CD4-positive, alpha-beta T cell treated with Interferon alpha-2 for 1 hour (primary cell): ENCODE results near the gene RBM38.

ENCODE experiments used
- DNase-seq, 2 donors: peaks; one replicate each; pipeline ENCODE4 v3.0.0-alpha.2; 2020 to 2022

The RBM38 gene

DNA sequence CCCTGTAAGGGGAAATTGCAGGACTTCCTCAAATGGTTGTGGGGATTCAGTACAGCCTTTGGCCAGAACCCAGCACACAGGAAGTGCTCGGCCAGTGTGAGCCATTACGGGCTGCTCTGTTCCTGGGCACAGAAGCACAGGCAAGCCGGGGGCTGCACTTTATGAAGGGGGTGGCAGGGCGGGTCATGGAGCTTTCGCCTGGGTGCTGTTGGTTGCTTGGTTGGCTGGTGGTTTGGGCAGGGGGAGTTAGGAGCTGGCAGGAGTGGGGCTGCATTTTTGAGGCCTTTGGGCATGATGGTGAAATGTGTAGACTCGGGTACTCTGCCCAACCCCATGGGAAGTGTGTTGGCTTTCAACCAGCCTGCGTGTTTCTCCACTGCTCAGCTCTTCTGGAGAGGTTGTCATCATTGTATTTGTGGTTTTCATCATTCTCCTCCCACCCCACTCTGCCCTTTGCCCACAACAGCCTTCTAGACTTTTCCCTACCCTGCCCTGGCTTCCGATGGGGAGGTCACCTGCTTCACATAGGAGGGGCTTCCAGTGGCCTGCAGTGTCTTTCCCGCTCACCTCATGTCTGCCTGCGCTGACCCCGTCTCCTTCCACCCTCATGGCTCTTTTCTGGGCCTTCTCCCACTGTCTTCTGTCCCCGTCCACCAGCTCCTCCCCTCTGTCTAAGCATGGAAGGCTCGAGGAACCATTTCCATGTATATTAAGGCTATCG lies 16.1 kb upstream of the RBM38 start:
- DNase-seq, result peak in 1 of 2 donors; percentile 56

- DNase-seq, result no peak
Observed at GRCh38 chr20:57375652-57376230, 15.5 kb upstream of the RBM38 start.

DNA sequence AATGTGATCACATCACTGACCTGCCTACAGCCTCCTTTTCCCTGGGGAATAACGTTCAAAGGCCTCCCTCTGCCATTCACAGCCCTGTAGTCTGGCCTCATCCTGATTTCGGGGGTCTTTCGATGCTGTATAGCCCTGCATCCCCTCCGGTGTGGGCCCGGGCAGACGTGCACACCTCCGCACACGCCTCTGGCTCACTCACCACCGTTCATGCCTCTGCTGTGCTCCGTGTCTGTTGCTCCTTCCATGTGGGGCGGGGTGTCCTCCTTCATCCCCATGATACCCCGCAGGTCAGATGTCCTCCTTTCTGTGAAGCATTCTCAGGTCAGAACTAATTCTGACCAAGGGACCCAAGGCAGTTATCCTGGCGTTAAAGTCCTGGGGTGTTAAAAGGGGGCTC lies 13.8 kb upstream of the RBM38 start:
- DNase-seq, result no peak

GRCh38 chr20:57378107-57378506 lies 13.1 kb upstream of the RBM38 start:
- DNase-seq, result no peak

- DNase-seq, result no peak
Observed at GRCh38 chr20:57378646-57379262, 12.4 kb upstream of the RBM38 start.

GRCh38 chr20:57379263-57379647 lies 11.9 kb upstream of the RBM38 start:
- no peak for DNase-seq

GRCh38 chr20:57380081-57380750 lies 11.0 kb upstream of the RBM38 start:
- DNase-seq, result no peak

- DNase-seq, result peak; percentile 81 to 87
Observed at GRCh38 chr20:57381596-57382503, 9.3 kb upstream of the RBM38 start.

DNA sequence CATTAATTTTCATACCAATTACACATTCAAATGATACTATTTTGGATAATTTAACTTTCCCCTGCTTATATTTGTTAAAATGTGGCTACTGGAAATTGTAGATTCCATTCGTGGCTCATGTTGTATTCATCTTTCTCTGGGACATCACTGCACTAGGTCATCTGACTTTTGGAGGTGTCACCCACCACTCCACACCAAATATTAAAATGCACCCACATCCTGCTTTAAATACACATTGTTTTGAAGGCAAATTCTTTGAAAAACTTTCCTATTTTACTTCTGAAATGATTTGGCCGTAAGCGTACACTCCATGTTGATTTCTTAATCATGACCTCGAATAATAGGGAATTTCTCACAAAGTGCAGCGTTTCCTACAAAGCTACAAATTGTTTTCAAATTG lies 8.7 kb upstream of the RBM38 start:
- no peak for DNase-seq

DNA sequence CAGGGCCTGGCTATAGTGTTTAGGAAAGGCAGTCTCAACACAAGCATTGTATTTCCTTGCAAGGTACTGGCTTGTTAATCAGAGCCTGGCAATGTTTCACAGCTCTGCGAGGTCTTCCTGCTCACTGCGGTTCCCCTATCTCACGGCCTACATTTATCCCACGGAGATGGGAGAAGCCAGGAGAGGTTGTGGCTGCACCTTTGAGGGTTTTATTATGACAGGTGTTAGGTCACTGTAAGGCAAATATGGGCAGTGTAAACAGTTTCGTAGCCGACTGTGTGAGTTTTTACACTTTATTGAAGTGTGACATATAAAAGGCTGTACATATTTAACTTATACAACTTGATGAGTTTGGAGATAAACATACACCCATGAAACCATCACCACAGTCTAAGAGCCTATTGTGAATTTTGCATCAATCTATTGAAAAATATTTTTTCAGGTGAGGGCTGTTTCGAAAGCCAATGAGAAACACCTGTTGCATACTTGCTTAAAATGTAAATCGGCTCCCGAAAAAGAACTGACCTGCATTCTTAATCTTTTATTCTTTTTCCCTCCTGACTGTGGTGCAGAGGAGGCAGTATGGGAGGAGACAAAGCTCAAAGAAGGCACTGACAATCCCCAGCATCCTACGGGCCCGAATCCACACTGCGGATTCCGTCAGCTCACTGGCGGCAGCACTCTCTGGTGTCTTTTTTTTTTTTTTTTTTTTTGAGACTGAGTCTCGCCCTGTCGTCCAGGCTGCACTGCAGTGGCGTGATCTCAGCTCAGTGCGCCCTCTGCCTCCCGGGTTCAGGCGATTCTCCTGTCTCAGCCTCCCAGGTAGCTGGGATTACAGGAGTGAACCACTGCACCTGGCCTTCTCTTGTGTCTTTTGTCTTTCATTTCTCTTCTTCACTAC lies 7.5 kb upstream of the RBM38 start:
- DNase-seq, result no peak

- DNase-seq, result no peak
Observed at GRCh38 chr20:57384486-57384885, 6.7 kb upstream of the RBM38 start.

DNA sequence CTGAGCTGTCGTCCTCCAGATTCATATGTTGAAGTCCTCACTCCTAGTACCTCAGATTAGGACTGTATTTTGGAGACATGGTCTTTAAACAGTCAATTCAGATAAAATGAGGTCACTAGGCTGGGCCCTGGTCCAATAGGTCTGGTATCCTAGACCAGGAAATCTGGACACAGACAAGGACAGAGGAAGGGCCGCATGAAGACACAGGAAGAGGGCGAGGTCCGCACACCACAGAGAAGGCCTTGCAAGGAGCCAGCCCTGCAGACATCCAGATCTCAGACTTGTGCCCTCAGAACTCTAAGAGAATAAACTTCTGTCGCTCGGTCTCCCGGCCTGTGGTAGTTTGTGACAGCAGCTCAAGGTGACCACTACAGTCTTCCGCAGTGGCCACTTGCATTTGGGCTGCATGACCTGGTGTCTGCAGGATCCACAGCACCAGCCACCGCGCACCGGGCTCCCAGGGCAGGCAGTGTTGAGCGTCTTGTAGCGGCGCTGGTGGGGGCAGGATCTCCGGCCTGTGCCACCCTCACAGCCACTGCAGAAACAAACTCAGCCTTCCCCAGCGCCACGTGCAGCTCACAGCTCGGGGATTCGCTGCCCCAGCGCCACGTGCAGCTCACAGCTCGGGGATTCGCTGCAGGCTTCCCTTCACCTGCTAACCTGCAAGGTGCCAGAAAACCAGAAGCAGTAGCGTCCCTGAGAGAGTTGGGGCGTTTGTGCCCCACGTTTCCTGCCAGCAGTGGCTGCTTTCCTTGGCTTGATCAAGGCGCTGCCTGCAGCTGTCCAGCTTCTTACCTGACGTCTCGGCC lies 6.0 kb upstream of the RBM38 start:
- DNase-seq, result no peak

- no peak for DNase-seq
Observed at GRCh38 chr20:57385940-57386339, 5.3 kb upstream of the RBM38 start.

DNA sequence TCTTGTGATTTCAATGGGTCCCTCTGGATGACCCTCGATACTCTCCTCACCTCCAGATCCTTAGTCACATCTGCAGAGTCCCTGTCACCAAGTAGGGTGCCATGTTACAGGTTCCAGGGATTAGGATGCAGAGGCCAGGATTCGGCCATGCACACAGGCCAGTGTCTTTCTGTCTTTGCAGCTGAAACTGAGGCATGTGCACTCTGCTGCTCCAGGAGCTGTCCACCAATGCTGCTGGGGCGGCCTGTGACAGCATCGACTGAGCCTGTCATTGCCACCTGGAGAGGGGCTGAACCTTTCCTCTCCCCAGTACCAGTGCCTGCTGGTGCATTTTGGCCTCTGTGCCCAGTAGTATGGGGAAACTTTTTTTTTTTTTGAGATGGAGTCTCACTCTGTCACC lies 4.4 kb upstream of the RBM38 start:
- no peak for DNase-seq

DNA sequence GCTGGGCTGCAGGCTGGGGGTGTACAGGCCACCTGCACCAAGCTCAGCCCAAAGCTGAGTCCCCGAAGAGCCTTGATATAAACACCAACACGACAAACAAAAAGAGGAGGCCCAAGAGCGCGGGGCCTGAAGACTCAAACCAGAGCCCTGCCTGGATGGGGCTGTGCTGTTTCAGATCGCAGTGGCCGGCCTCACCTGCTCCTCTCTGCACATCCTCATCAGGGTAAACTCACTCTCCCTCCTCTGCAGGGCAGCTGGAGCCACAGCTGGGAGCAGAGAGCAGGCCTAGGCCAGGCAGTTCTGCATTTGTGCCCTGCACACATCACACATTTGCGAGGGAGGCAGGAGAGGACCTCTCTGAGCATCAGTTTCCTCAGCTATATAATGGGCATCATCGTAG lies 3.7 kb upstream of the RBM38 start:
- no peak for DNase-seq

DNA sequence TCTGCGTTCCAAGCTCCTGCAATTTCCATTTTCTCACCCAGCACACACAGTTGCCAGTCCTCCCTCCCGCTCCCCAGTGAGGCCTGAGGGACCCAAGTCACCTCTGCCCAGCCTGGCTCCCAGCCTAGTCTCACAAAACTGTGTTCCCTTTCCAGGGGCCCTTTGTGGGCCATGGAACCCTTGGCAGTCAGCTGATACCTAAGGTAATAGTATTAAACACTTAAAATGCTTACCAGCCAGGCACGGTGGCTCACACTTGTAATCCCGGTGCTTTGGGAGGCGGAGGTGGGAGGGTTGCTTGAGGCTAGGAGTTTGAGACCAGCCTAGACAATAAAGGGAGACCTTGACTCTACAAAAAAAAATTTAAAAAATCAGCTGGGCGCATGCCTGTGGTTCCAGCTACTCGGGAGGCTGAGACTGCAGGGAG lies 3.2 kb upstream of the RBM38 start:
- DNase-seq, result no peak

- DNase-seq, result peak; percentile 58 to 68
Observed at GRCh38 chr20:57388953-57389694, 2.1 kb upstream of the RBM38 start.

DNA sequence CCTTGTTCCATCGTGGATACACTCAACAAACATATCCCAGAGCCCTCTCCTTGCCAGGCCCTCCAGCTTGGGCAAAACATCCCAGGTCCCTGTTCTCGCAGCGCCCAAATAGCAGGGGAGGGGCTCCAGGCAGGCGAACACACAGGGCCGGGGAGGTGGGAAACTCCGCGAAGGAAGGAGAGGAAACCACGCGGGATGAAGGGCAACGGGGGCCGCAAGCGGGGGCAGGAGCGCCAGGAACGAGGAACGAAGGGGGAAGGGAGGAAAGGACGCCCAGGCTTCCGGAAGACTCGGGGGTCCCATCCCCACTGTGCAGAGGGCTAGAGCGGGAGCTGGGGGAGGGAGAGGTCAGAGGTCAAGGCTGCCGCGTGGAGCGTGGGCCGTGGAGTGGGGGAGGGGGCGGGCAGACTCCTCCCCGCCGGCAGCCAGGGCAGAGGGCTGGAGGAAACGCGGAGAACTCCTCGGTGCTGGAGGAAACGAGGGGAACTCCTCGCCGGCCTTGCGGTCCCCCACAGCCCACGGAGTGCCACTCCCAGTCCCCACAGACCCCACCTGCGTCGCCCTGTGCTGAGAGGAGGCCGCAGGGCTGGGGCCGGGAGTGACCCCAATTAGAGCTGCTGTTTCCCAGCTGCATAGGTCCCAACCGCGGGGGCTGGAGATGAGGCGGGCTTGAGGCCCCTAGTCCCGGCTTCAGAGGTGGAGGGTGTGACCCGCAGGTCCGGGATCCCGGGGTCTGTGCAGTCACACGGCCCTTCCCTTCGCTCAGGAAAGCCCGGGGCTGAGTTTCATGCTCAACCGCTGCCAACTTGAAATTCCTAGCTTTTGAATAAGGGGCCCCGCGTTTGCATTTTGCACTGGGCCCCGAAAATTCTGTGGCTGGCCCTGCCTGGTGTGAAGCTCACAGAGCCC lies 1.2 kb upstream of the RBM38 start:
- DNase-seq, result peak; percentile 57 to 76
